ENCODE data around the gene GSK3A. TPM values are rescaled to one million over a fixed set of nuclear protein-coding genes. Genes with fewer than 3 reads are reported as not detected.

The GSK3A gene
- total and polyA plus RNA-seq, 2 of the 8 experiments (the other 6 are each of a cell fraction or from before 2014, with no cell fraction given): 55.3 to 84.0 TPM

DNA sequence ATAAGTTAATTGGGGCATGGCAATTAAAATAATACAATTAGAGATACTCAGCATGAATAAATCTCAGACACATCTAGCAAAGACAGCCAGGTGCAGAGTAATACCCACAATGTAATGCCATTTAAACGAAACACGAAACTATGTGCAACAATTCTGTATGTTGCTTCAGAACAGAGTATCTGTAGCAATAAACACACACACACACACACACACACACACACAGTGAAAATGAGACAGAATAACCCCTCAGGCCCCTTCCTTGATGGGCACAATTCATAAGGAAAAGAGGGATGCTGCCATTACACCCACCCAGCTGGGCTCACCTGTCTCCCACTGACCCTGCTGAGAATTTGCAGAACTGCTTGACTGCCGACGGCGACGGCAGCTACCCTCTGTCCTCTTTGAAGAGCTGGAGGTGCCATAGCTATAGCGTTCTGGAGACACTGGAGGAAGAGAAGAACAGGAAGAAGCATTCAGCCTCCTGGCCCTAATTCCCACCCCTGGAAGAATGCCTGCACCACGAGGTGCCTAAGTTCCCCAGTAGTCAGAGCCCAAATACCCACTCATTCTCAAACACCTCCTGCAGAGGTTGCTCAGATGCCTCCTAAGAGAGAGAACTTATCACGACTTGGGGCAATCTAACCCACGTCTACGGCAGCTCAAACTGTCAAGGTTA lies 27.5 kb downstream of the GSK3A start:
- Histone ChIP-seq H3K56ac (replicated peaks; ENCODE audit: insufficient read length, low read depth, low read length) (no peak overlapping the region), H4K20me1 (replicated peaks in 1 of 2; ENCODE audit: control insufficient read depth in 1 of 2, insufficient read depth in 2 of 2, low read length in 2 of 2) (peaks cover 14 to 19% of the 10 kb centered on the region in 2 experiments), H2BK15ac (ENCODE audit: low read length) (no peak overlapping the region), H4K5ac (ENCODE audit: insufficient read length, low read depth, low read length) (no peak overlapping the region), H3K4me3 (ENCODE audit: extremely low read depth in 1 of 4, insufficient read depth in 2 of 4, low read depth in 3 of 4, low read length in 4 of 4) (no peak overlapping the region), H2BK5ac (ENCODE audit: low read depth, low read length) (no peak overlapping the region), H2BK120ac (replicated peaks; ENCODE audit: low read depth, low read length) (no peak overlapping the region), H3K36me3 (ENCODE audit: control insufficient read depth in 2 of 4, insufficient read depth in 4 of 4, low read length in 3 of 4) (peaks cover 0 to 30% (median 9%) of the 10 kb centered on the region in 4 experiments; a peak in 6 of 8 replicates), H3K79me1 (ENCODE audit: low read depth, low read length) (peaks cover 11% of the 10 kb centered on the region), H3K4me1 (replicated peaks in 1 of 4; ENCODE audit: control insufficient read depth in 3 of 4, insufficient read depth in 4 of 4, low read length in 3 of 4) (peaks cover 3 to 11% (median 7%) of the 10 kb centered on the region in 4 experiments; a peak in 6 of 7 replicates), H4K8ac (ENCODE audit: extremely low read depth, insufficient read depth, low read length) (no peak overlapping the region), H3K18ac (ENCODE audit: extremely low read depth, low read length) (no peak overlapping the region), H2BK20ac (ENCODE audit: low read length) (no peak overlapping the region), H3K4ac (replicated peaks; ENCODE audit: insufficient read length, low read depth, low read length) (no peak overlapping the region), H3K23me2 (ENCODE audit: low read depth, low read length) (peaks cover 12% of the 10 kb centered on the region; the same call in 1 of the 2 replicates), H4K91ac (replicated peaks; ENCODE audit: insufficient read length, low read length) (no peak overlapping the region), H3K27ac (ENCODE audit: low read depth, low read length) (no peak overlapping the region), H2AFZ (ENCODE audit: low read length) (no peak overlapping the region), H3K27me3 (replicated peaks in 1 of 4; ENCODE audit: control insufficient read depth in 3 of 4, extremely low read depth in 1 of 4, insufficient read depth in 3 of 4, low read length in 3 of 4) (no peaks in the 10 kb centered on the region), H3K9ac (replicated peaks in 1 of 4; ENCODE audit: extremely low read depth in 1 of 4, low read depth in 3 of 4, low read length in 3 of 4) (no peak overlapping the region), H3K9me3 (ENCODE audit: insufficient read depth in 2 of 2, low read depth in 1 of 2, low read length in 1 of 2) (no peaks in the 10 kb centered on the region), H3K79me2 (ENCODE audit: control insufficient read depth in 1 of 2, insufficient read depth in 2 of 2, low read length in 2 of 2) (peaks cover 25 to 44% of the 10 kb centered on the region in 2 experiments), H2BK12ac (ENCODE audit: low read depth, low read length) (no peak overlapping the region), H2AK5ac (ENCODE audit: low read depth, low read length) (no peak overlapping the region), H3K23ac (ENCODE audit: insufficient read length) (no peak overlapping the region), H3K4me2 (ENCODE audit: insufficient read depth in 1 of 2, low read depth in 2 of 2, low read length in 2 of 2) (no peak overlapping the region; a peak in 1 of 4 replicates), H3K14ac (ENCODE audit: insufficient read length) (no peak overlapping the region)
- no peak for FAIRE-seq
- no peak for DNase-seq (ENCODE audit: low read depth in 1 of 2, low spot score in 2 of 2)
- WGBS, 2 experiments (ENCODE audit: extremely low coverage in 1 of 2, insufficient coverage in 1 of 2, insufficient read length in 1 of 2, insufficient replicate concordance in 2 of 2, low coverage in 1 of 2, low lambda C conversion rate in 2 of 2, missing lambda C conversion rate in 1 of 2): 85% methylated on average over 11 of the region's 11 CpGs; no CpG with 5 or more reads in 1 of the 2 experiments
- POLR2A ChIA-PET (ENCODE audit: partially characterized antibody): interaction anchor here (1.0 to 1.7 kb wide), 3 partner anchors 13 to 53 kb away, joined by 3 read pairs; no protein-coding TSS in a partner anchor
- CTCF ChIA-PET (ENCODE audit: partially characterized antibody): interaction anchor here (1.3 to 1.9 kb wide), 4 partner anchors 11 to 106 kb away, joined by 3 to 7 read pairs (median 4); no protein-coding TSS in a partner anchor
- TF ChIP-seq BCL11A (IDR thresholded peaks at IDR 0.05; ENCODE audit: low read depth in 2 of 2, low read length in 2 of 2) (no peak), CBX8 (IDR thresholded peaks at IDR 0.05; ENCODE audit: borderline replicate concordance, low read depth, low read length) (no peak), CEBPB (IDR thresholded peaks at IDR 0.05; ENCODE audit: low read depth, low read length) (no peak), EGR1 (IDR thresholded peaks at IDR 0.05; ENCODE audit: borderline replicate concordance, low read depth, low read length) (no peak), RNF2 (IDR thresholded peaks at IDR 0.05; ENCODE audit: borderline replicate concordance, low read depth, low read length, missing control alignments, poor library complexity, severe bottlenecking) (no peak), POU5F1 (IDR thresholded peaks at IDR 0.05; ENCODE audit: low read depth, low read length) (no peak), SAP30 (IDR thresholded peaks at IDR 0.05; ENCODE audit: insufficient read depth, insufficient replicate concordance, low read length) (no peak), KDM5A (IDR thresholded peaks at IDR 0.05; ENCODE audit: low read length) (no peak)
- TF ChIP-seq, protein P1, sequence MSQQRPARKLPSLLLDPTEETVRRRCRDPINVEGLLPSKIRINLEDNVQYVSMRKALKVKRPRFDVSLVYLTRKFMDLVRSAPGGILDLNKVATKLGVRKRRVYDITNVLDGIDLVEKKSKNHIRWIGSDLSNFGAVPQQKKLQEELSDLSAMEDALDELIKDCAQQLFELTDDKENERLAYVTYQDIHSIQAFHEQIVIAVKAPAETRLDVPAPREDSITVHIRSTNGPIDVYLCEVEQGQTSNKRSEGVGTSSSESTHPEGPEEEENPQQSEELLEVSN (IDR thresholded peaks at IDR 0.05): no peak
- TF ChIP-seq, protein P2, sequence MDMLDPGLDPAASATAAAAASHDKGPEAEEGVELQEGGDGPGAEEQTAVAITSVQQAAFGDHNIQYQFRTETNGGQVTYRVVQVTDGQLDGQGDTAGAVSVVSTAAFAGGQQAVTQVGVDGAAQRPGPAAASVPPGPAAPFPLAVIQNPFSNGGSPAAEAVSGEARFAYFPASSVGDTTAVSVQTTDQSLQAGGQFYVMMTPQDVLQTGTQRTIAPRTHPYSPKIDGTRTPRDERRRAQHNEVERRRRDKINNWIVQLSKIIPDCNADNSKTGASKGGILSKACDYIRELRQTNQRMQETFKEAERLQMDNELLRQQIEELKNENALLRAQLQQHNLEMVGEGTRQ (IDR thresholded peaks at IDR 0.05; ENCODE audit: low read length): no peak
